Left ventricle myocardium superior (tissue), 1 donor: ENCODE results near the gene GNPAT. TPM values are rescaled to one million over a fixed set of nuclear protein-coding genes. Genes with fewer than 3 reads are reported as not detected.

ENCODE experiments used
- ATAC-seq: fragments of 200-7000 bp; cut with Tn5 transposase; one replicate; pipeline ENCODE4 v1.9.1; 2020; ENCODE audit warnings: mild to moderate bottlenecking, moderate library complexity
- DNase-seq: peaks from one replicate; pipeline ENCODE4 v3.0.0-alpha.2; 2020
- intact Hi-C: fragments of 100-400 bp; cut with micrococcal nuclease; formaldehyde crosslinking; loops from one replicate; pipeline ENCODE4 v1.11.0; 2022
- total RNA-seq: library from RNA; stranded (reverse); fragmentation: NEBNext Ultra II Directional; extraction: Animal tissue kit (Norgen Biotek cat#: 25700); gene quantifications from one replicate; pipeline ENCODE4 v1.2.1, GENCODE V29; 2021
- donor health status: DM: no; HTN: yes; CAD: no; lungs with severe emphysema.

GNPAT gene
- total RNA-seq, 1 donor from 2014 or later: 62.2 TPM

GRCh38 chr1:231286603-231287002 is 45.6 kb downstream of the GNPAT start:
- intact Hi-C loops: no loop called here
- ATAC-seq (no peak), DNase-seq (no peak)

- ATAC-seq (no peak), DNase-seq (no peak)
- intact Hi-C loops: no loop called here
Measured at GRCh38 chr1:231295938-231296337, 54.9 kb downstream of the GNPAT start.

GRCh38 chr1:231301990-231302389 is 61.0 kb downstream of the GNPAT start:
- intact Hi-C loops: no loop called here
- ATAC-seq: no peak
- DNase-seq: no peak

- intact Hi-C loops: no loop called here
- DNase-seq: no peak
- ATAC-seq: no peak
Measured at GRCh38 chr1:231310391-231310934, 69.5 kb downstream of the GNPAT start.

- DNase-seq: no peak
- no peak for ATAC-seq
- intact Hi-C loops: no loop called here
Measured at GRCh38 chr1:231311720-231312431, 70.9 kb downstream of the GNPAT start.

GRCh38 chr1:231312432-231312788 is 71.4 kb downstream of the GNPAT start:
- intact Hi-C loops: no loop called here
- no peak for ATAC-seq
- DNase-seq: no peak

- intact Hi-C loops: no loop called here
- DNase-seq (no peak), ATAC-seq (no peak)
Measured at GRCh38 chr1:231313661-231314060, 72.6 kb downstream of the GNPAT start.

GRCh38 chr1:231315887-231316286 is 74.9 kb downstream of the GNPAT start:
- DNase-seq (peak; percentile 49), ATAC-seq (peak; percentile 61)
- intact Hi-C loops: no loop called here

- DNase-seq (no peak), ATAC-seq (no peak)
- intact Hi-C loops: no loop called here
Measured at GRCh38 chr1:231317306-231318014, 76.4 kb downstream of the GNPAT start.

- no peak for ATAC-seq
- intact Hi-C loops: no loop called here
- no peak for DNase-seq
Measured at GRCh38 chr1:231318015-231318355, 77.0 kb downstream of the GNPAT start.

- ATAC-seq: no peak
- no peak for DNase-seq
- intact Hi-C loops: no loop called here
Measured at GRCh38 chr1:231318568-231318967, 77.6 kb downstream of the GNPAT start.

- DNase-seq (no peak), ATAC-seq (no peak)
Measured at GRCh38 chr1:231319080-231319479, 78.1 kb downstream of the GNPAT start.

GRCh38 chr1:231322880-231323530 is 82.0 kb downstream of the GNPAT start:
- DNase-seq: no peak
- intact Hi-C loops: no loop called here
- ATAC-seq: no peak

More at GRCh38 chr1:231319080-231319479, 78.1 kb downstream of the GNPAT start:
- intact Hi-C loops: no loop called here

GRCh38 chr1:231324660-231325059 is 83.6 kb downstream of the GNPAT start:
- ATAC-seq: no peak
- intact Hi-C loops: no loop called here

GRCh38 chr1:231326248-231326647 is 85.2 kb downstream of the GNPAT start:
- DNase-seq (no peak), ATAC-seq (no peak)
- intact Hi-C loops: no loop called here

More at GRCh38 chr1:231324660-231325059, 83.6 kb downstream of the GNPAT start:
- no peak for DNase-seq

Other genes with a start within 250 kb of the GNPAT start
- gene FAM89A, start 201.0 kb upstream of the GNPAT start, total RNA-seq: 8.6 TPM
- not detected for gene TRIM67, start 79.2 kb upstream of the GNPAT start, total RNA-seq
- 11.1 TPM for gene EXOC8, start 96.6 kb downstream of the GNPAT start, total RNA-seq
- gene SPRTN, start 97.1 kb downstream of the GNPAT start, total RNA-seq: 6.6 TPM
- gene EGLN1, start 181.1 kb downstream of the GNPAT start, total RNA-seq: 79.8 TPM